ENCODE data around the gene MEGF11.

GRCh38 chr15:66219339-66219738 is 34.2 kb downstream of the MEGF11 start:
- TF ChIP-seq POLR2A (IDR thresholded peaks at IDR 0.05), result no peak
- no peak for TF ChIP-seq CTCF (IDR thresholded peaks at IDR 0.05)
